Measurements from ENCODE around the gene CRABP2. TPM values are rescaled to one million over a fixed set of nuclear protein-coding genes. Genes with fewer than 3 reads are reported as not detected.
A peak's percentile ranks its signal among the peaks of the same experiment; 100 is the strongest.

The CRABP2 gene
- total and polyA plus RNA-seq, 2 experiments from 2014 or later: 45.9 to 137 TPM

GRCh38 chr1:156664767-156665411, 40.5 kb downstream of the CRABP2 start:
- Mint-ChIP-seq H3K27me3 (ENCODE audit: insufficient read depth, low read depth, poor library complexity) (peaks cover 23% of the 10 kb centered on the region), H3K4me3 (no peak overlapping the region; the same call in 2 of the 3 replicates), H3K27ac (peak overlapping the region; percentile 85), H3K36me3 (ENCODE audit: low read depth) (peaks cover 2% of the 10 kb centered on the region; the same call in 1 of the 3 replicates), H3K4me1 (peaks cover 89% of the 10 kb centered on the region), H3K9me3 (no peaks in the 10 kb centered on the region; the same call in 1 of the 3 replicates)
- H3K27ac ChIP-seq (ENCODE audit: low read depth): peak overlapping the region; percentile 77
- peaks cover 93% of the 10 kb centered on the region for H3K4me1 ChIP-seq (ENCODE audit: insufficient read depth)
- H3K79me2 ChIP-seq (replicated peaks; ENCODE audit: insufficient read depth): no peaks in the 10 kb centered on the region
- no peak overlapping the region for H3K4me3 ChIP-seq
- peak; percentile 6 for ATAC-seq
- H3K4me2 ChIP-seq: peak overlapping the region; percentile 78
- peaks cover 36% of the 10 kb centered on the region; the same call in 1 of the 2 replicates for H3F3A ChIP-seq (replicated peaks; ENCODE audit: low read depth)
- no peaks in the 10 kb centered on the region for H3K9me2 ChIP-seq (ENCODE audit: insufficient read depth)
- no peaks in the 10 kb centered on the region for H3K36me3 ChIP-seq (ENCODE audit: insufficient read depth)
- H4K20me1 ChIP-seq (replicated peaks; ENCODE audit: insufficient read depth): no peaks in the 10 kb centered on the region
- H2AFZ ChIP-seq: no peak overlapping the region
- DNase-seq (ENCODE audit: low spot score): peak; percentile 49
- TF ChIP-seq JUNB (IDR thresholded peaks at IDR 0.05; ENCODE audit: unreplicated experiment) (no peak), CTCF (conservative IDR thresholded peaks at IDR 0.05; ENCODE audit: low read depth in 2 of 2) (no peak), STAT1 (IDR thresholded peaks at IDR 0.05; ENCODE audit: unreplicated experiment) (no peak), ZNF331 (CRISPR knock-in tag; IDR thresholded peaks at IDR 0.05; ENCODE audit: low read depth) (no peak), EZH2phosphoT487 (IDR thresholded peaks at IDR 0.05; ENCODE audit: unreplicated experiment) (no peak), ZNF114 (CRISPR knock-in tag; IDR thresholded peaks at IDR 0.05) (no peak), CREB1 (CRISPR knock-in tag; IDR thresholded peaks at IDR 0.05; ENCODE audit: low read depth) (no peak), NANOG (IDR thresholded peaks at IDR 0.05; ENCODE audit: borderline replicate concordance) (no peak), POLR2AphosphoS5 (IDR thresholded peaks at IDR 0.05; ENCODE audit: low read depth) (no peak), ETS1 (IDR thresholded peaks at IDR 0.05) (no peak), ZNF462 (CRISPR knock-in tag; IDR thresholded peaks at IDR 0.05) (no peak), EZH2 (IDR thresholded peaks at IDR 0.05; ENCODE audit: low read depth, unreplicated experiment) (no peak), REST (IDR thresholded peaks at IDR 0.05; ENCODE audit: unreplicated experiment) (no peak)
- no peaks in the 10 kb centered on the region for H3K27me3 ChIP-seq (ENCODE audit: insufficient read depth)
